SIG-M5 treated with dmso at 0.1 percent for 504 hours (cell line): ENCODE measurements around the gene SLC29A1.
A peak's percentile ranks its signal among the peaks of the same experiment; 100 is the strongest.

ENCODE experiments used
- DNase-seq: peaks from one replicate; lab custom pipeline; 2025; ENCODE audit not compliant: unreplicated experiment; lab: John Stamatoyannopoulos, UW

The SLC29A1 gene

GRCh38 chr6:44265007-44265721, 41.8 kb downstream of the SLC29A1 start, which contains the start of gene NFKBIE:
Gene NFKBIE, minus strand, starts transcription at chr6:44265551. Its CDS starts 205 bp downstream, at chr6:44265346.
- DNase-seq: no peak

GRCh38 chr6:44265722-44266233, 42.4 kb downstream of the SLC29A1 start:
- peak; percentile 65 for DNase-seq

- DNase-seq: no peak
These were observed 43.0 kb downstream of the SLC29A1 start for GRCh38 chr6:44266347-44266746.

- no peak for DNase-seq
These were observed 43.9 kb downstream of the SLC29A1 start for GRCh38 chr6:44267252-44267651.

- no peak for DNase-seq
These were observed 44.8 kb downstream of the SLC29A1 start for GRCh38 chr6:44268095-44268628.

GRCh38 chr6:44269178-44269920, 46.0 kb downstream of the SLC29A1 start:
- peak; percentile 15 for DNase-seq

- DNase-seq: no peak
These were observed 46.6 kb downstream of the SLC29A1 start, which contains the start of gene TMEM151B for GRCh38 chr6:44269921-44270525. Gene TMEM151B, plus strand, starts transcription at chr6:44270450. Its CDS starts 293 bp downstream, at chr6:44270743.

GRCh38 chr6:44270526-44271405, 47.4 kb downstream of the SLC29A1 start:
- DNase-seq: no peak

- no peak for DNase-seq
These were observed 48.0 kb downstream of the SLC29A1 start for GRCh38 chr6:44271406-44271723.

GRCh38 chr6:44271914-44272313, 48.5 kb downstream of the SLC29A1 start:
- DNase-seq: no peak

GRCh38 chr6:44272529-44272928, 49.1 kb downstream of the SLC29A1 start:
- no peak for DNase-seq

GRCh38 chr6:44272999-44273566, 49.7 kb downstream of the SLC29A1 start:
- DNase-seq: no peak

GRCh38 chr6:44273617-44274016, 50.2 kb downstream of the SLC29A1 start:
- DNase-seq: no peak

- no peak for DNase-seq
These were observed 51.9 kb downstream of the SLC29A1 start for GRCh38 chr6:44275271-44275748.

GRCh38 chr6:44275749-44276648, 52.6 kb downstream of the SLC29A1 start:
- no peak for DNase-seq

- no peak for DNase-seq
These were observed 53.6 kb downstream of the SLC29A1 start for GRCh38 chr6:44276667-44277640.

GRCh38 chr6:44277763-44278162, 54.4 kb downstream of the SLC29A1 start:
- DNase-seq: no peak

- DNase-seq: no peak
These were observed 54.9 kb downstream of the SLC29A1 start for GRCh38 chr6:44278315-44278714.
